ENCODE results near the gene AK5.
"Not testable (repeated sequence)": the region's sequence is repeated elsewhere in the genome, so short reads cannot be mapped to it uniquely, and the experiment has no call there.

AK5 gene

GRCh38 chr1:77499466-77499865 is 217.6 kb downstream of the AK5 start:
- Histone ChIP-seq H3K36me3 (ENCODE audit: control insufficient read depth, insufficient read depth, low read length) (no peaks in the 10 kb centered on the region), H3K27ac (ENCODE audit: low read depth, low read length) (no peak overlapping the region), H3K4me1 (ENCODE audit: control insufficient read depth, insufficient read depth, low read length) (no peaks in the 10 kb centered on the region), H3K9ac (ENCODE audit: low read length) (no peak overlapping the region), H3K9me3 (ENCODE audit: control insufficient read depth, insufficient read depth, low read depth, low read length) (no peaks in the 10 kb centered on the region), H3K27me3 (ENCODE audit: control insufficient read depth, insufficient read depth, low read length) (no peaks in the 10 kb centered on the region), H3K4me3 (ENCODE audit: low read depth, low read length) (no peak overlapping the region)

GRCh38 chr1:77504986-77505385 is 223.2 kb downstream of the AK5 start:
- Histone ChIP-seq H3K27me3 (ENCODE audit: control insufficient read depth, insufficient read depth, low read length) (no peaks in the 10 kb centered on the region), H3K36me3 (ENCODE audit: control insufficient read depth, insufficient read depth, low read length) (no peaks in the 10 kb centered on the region), H3K9ac (ENCODE audit: low read length) (no peak overlapping the region), H3K27ac (ENCODE audit: low read depth, low read length) (no peak overlapping the region), H3K4me1 (ENCODE audit: control insufficient read depth, insufficient read depth, low read length) (no peaks in the 10 kb centered on the region), H3K9me3 (ENCODE audit: control insufficient read depth, insufficient read depth, low read depth, low read length) (no peaks in the 10 kb centered on the region), H3K4me3 (ENCODE audit: low read depth, low read length) (no peak overlapping the region)

- no peaks in the 10 kb centered on the region for H3K36me3 ChIP-seq (ENCODE audit: control insufficient read depth, insufficient read depth, low read length)
- H3K9ac ChIP-seq (ENCODE audit: low read length): no peak overlapping the region
- no peak overlapping the region for H3K27ac ChIP-seq (ENCODE audit: low read depth, low read length)
- H3K4me3 ChIP-seq (ENCODE audit: low read depth, low read length): no peak overlapping the region
- no peaks in the 10 kb centered on the region for H3K4me1 ChIP-seq (ENCODE audit: control insufficient read depth, insufficient read depth, low read length)
- no peaks in the 10 kb centered on the region for H3K27me3 ChIP-seq (ENCODE audit: control insufficient read depth, insufficient read depth, low read length)
- H3K9me3 ChIP-seq (ENCODE audit: control insufficient read depth, insufficient read depth, low read depth, low read length): no peaks in the 10 kb centered on the region
Measured at GRCh38 chr1:77506771-77507170, 225.0 kb downstream of the AK5 start.

GRCh38 chr1:77509051-77509492 is 227.3 kb downstream of the AK5 start:
- Histone ChIP-seq H3K36me3 (ENCODE audit: control insufficient read depth, insufficient read depth, low read length) (no peaks in the 10 kb centered on the region), H3K9me3 (ENCODE audit: control insufficient read depth, insufficient read depth, low read depth, low read length) (no peaks in the 10 kb centered on the region), H3K9ac (ENCODE audit: low read length) (no peak overlapping the region), H3K4me1 (ENCODE audit: control insufficient read depth, insufficient read depth, low read length) (peaks cover 6% of the 10 kb centered on the region), H3K27me3 (ENCODE audit: control insufficient read depth, insufficient read depth, low read length) (no peaks in the 10 kb centered on the region), H3K27ac (ENCODE audit: low read depth, low read length) (no peak overlapping the region), H3K4me3 (ENCODE audit: low read depth, low read length) (no peak overlapping the region)

GRCh38 chr1:77509898-77510297 is 228.1 kb downstream of the AK5 start:
- Histone ChIP-seq H3K36me3 (ENCODE audit: control insufficient read depth, insufficient read depth, low read length) (no peaks in the 10 kb centered on the region), H3K9me3 (ENCODE audit: control insufficient read depth, insufficient read depth, low read depth, low read length) (no peaks in the 10 kb centered on the region), H3K27ac (ENCODE audit: low read depth, low read length) (no peak overlapping the region), H3K4me1 (ENCODE audit: control insufficient read depth, insufficient read depth, low read length) (peaks cover 13% of the 10 kb centered on the region), H3K27me3 (ENCODE audit: control insufficient read depth, insufficient read depth, low read length) (no peaks in the 10 kb centered on the region), H3K9ac (ENCODE audit: low read length) (no peak overlapping the region), H3K4me3 (ENCODE audit: low read depth, low read length) (no peak overlapping the region)

GRCh38 chr1:77511440-77511840 is 229.6 kb downstream of the AK5 start:
- H3K4me3 ChIP-seq (ENCODE audit: low read depth, low read length): no peak overlapping the region
- H3K27me3 ChIP-seq (ENCODE audit: control insufficient read depth, insufficient read depth, low read length): no peaks in the 10 kb centered on the region
- no peak overlapping the region for H3K27ac ChIP-seq (ENCODE audit: low read depth, low read length)
- H3K9me3 ChIP-seq (ENCODE audit: control insufficient read depth, insufficient read depth, low read depth, low read length): no peaks in the 10 kb centered on the region
- no peaks in the 10 kb centered on the region for H3K36me3 ChIP-seq (ENCODE audit: control insufficient read depth, insufficient read depth, low read length)
- H3K4me1 ChIP-seq (ENCODE audit: control insufficient read depth, insufficient read depth, low read length): peaks cover 18% of the 10 kb centered on the region
- H3K9ac ChIP-seq (ENCODE audit: low read length): no peak overlapping the region

GRCh38 chr1:77512650-77513049 is 230.8 kb downstream of the AK5 start:
- not testable (repeated sequence) for H3K27ac ChIP-seq (ENCODE audit: low read depth, low read length); H3K9me3 ChIP-seq (ENCODE audit: control insufficient read depth, insufficient read depth, low read depth, low read length); H3K9ac ChIP-seq (ENCODE audit: low read length); H3K36me3 ChIP-seq (ENCODE audit: control insufficient read depth, insufficient read depth, low read length); H3K27me3 ChIP-seq (ENCODE audit: control insufficient read depth, insufficient read depth, low read length); H3K4me3 ChIP-seq (ENCODE audit: low read depth, low read length)
- H3K4me1 ChIP-seq (ENCODE audit: control insufficient read depth, insufficient read depth, low read length): peaks cover 18% of the 10 kb centered on the region

- H3K27me3 ChIP-seq (ENCODE audit: control insufficient read depth, insufficient read depth, low read length): no peaks in the 10 kb centered on the region
- H3K27ac ChIP-seq (ENCODE audit: low read depth, low read length): peak overlapping the region; percentile 70
- no peak overlapping the region for H3K9ac ChIP-seq (ENCODE audit: low read length)
- H3K36me3 ChIP-seq (ENCODE audit: control insufficient read depth, insufficient read depth, low read length): no peaks in the 10 kb centered on the region
- no peaks in the 10 kb centered on the region for H3K9me3 ChIP-seq (ENCODE audit: control insufficient read depth, insufficient read depth, low read depth, low read length)
- H3K4me3 ChIP-seq (ENCODE audit: low read depth, low read length): peak overlapping the region; percentile 4; the same call in 1 of the 2 replicates
- H3K4me1 ChIP-seq (ENCODE audit: control insufficient read depth, insufficient read depth, low read length): peaks cover 18% of the 10 kb centered on the region
Measured at GRCh38 chr1:77513839-77514763, 232.3 kb downstream of the AK5 start.

- no peaks in the 10 kb centered on the region for H3K9me3 ChIP-seq (ENCODE audit: control insufficient read depth, insufficient read depth, low read depth, low read length)
- H3K36me3 ChIP-seq (ENCODE audit: control insufficient read depth, insufficient read depth, low read length): no peaks in the 10 kb centered on the region
- H3K27ac ChIP-seq (ENCODE audit: low read depth, low read length): peak overlapping the region; percentile 70
- no peak overlapping the region for H3K9ac ChIP-seq (ENCODE audit: low read length)
- no peaks in the 10 kb centered on the region for H3K27me3 ChIP-seq (ENCODE audit: control insufficient read depth, insufficient read depth, low read length)
- H3K4me1 ChIP-seq (ENCODE audit: control insufficient read depth, insufficient read depth, low read length): peaks cover 18% of the 10 kb centered on the region
- H3K4me3 ChIP-seq (ENCODE audit: low read depth, low read length): peak overlapping the region; percentile 4; the same call in 1 of the 2 replicates
Measured at GRCh38 chr1:77514921-77515776, 233.3 kb downstream of the AK5 start.

GRCh38 chr1:77516106-77516505 is 234.3 kb downstream of the AK5 start:
- no peak overlapping the region for H3K27ac ChIP-seq (ENCODE audit: low read depth, low read length)
- H3K9ac ChIP-seq (ENCODE audit: low read length): no peak overlapping the region
- no peaks in the 10 kb centered on the region for H3K9me3 ChIP-seq (ENCODE audit: control insufficient read depth, insufficient read depth, low read depth, low read length)
- H3K36me3 ChIP-seq (ENCODE audit: control insufficient read depth, insufficient read depth, low read length): no peaks in the 10 kb centered on the region
- H3K4me3 ChIP-seq (ENCODE audit: low read depth, low read length): no peak overlapping the region
- peaks cover 18% of the 10 kb centered on the region for H3K4me1 ChIP-seq (ENCODE audit: control insufficient read depth, insufficient read depth, low read length)
- H3K27me3 ChIP-seq (ENCODE audit: control insufficient read depth, insufficient read depth, low read length): no peaks in the 10 kb centered on the region

- H3K36me3 ChIP-seq (ENCODE audit: control insufficient read depth, insufficient read depth, low read length): no peaks in the 10 kb centered on the region
- H3K27me3 ChIP-seq (ENCODE audit: control insufficient read depth, insufficient read depth, low read length): no peaks in the 10 kb centered on the region
- no peaks in the 10 kb centered on the region for H3K9me3 ChIP-seq (ENCODE audit: control insufficient read depth, insufficient read depth, low read depth, low read length)
- H3K4me1 ChIP-seq (ENCODE audit: control insufficient read depth, insufficient read depth, low read length): no peaks in the 10 kb centered on the region
- no peak overlapping the region for H3K9ac ChIP-seq (ENCODE audit: low read length)
- no peak overlapping the region for H3K27ac ChIP-seq (ENCODE audit: low read depth, low read length)
- no peak overlapping the region for H3K4me3 ChIP-seq (ENCODE audit: low read depth, low read length)
Measured at GRCh38 chr1:77524038-77524437, 242.2 kb downstream of the AK5 start.

Measured in HUES6 (cell line).